Suppressor macrophage (primary cell): ENCODE results near the gene ADAT3.

Source experiments
- DNase-seq, 4 experiments: peaks; one replicate each; pipeline ENCODE4 v3.0.0-alpha.2; 2020 to 2022

ADAT3 gene

GRCh38 chr19:1914826-1915341, 9.7 kb downstream of the ADAT3 start:
- no peak for DNase-seq

GRCh38 chr19:1917146-1917545, 11.9 kb downstream of the ADAT3 start:
- DNase-seq: peak; percentile 35 to 46 (median 42)

DNA sequence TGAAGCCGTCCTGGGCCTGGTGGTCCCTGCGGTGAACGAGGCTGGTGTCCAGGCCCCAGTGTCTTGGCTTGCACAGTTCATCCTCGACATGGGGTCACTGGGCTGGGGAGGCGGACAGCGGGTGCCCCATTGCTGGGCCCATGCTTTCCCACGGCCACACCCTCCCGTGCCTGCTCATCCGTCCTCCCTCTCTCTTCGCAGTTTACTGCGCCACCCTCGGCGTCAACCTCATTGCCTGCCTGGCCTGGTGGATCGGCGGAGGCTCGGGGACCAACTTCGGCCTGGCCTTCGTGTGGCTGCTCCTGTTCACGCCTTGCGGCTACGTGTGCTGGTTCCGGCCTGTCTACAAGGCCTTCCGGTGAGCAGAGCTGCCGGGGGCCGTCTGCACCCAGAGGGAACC, 12.7 kb downstream of the ADAT3 start:
- no peak for DNase-seq

- no peak for DNase-seq
These were observed 13.8 kb downstream of the ADAT3 start for GRCh38 chr19:1918975-1919374.

DNA sequence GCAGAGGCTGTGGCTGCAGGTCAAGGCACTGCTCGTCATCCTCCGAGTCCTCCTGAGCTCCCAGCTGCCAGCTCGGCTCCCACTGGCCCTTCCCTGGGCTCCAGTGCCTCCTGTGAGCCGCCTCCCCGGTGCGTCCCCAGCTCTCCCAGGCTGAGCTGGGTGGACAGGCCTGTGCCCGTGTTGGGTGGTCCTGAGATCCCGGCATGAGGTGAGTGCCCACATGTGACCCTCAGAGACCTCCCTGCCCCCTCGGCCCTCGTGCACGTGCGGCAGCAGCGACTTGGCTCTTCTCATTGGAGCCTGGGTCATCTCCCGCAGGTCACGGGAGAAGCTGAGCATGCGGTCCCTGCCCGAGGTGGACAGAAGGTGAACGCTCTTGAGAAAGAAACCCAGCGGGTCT, 15.4 kb downstream of the ADAT3 start:
- DNase-seq: no peak

DNA sequence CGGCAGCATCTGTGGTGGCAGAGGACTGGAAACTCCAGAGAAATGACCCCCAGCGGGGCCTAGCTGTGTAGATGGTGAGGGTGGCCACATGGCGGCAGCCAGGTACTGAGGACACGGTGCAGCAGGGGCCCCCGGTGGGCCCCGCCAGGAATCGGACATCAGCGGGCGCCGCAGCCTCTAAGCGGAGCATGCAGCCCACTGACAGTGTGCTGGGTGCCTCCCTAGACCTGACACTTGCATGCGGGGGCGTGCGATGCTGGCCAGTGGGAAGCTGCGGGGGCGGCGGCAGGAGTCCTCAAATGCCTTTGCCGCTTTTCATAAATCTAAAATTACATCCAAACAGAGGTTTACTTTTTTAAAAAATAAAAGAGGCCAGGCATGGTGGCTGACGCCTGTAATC, 16.1 kb downstream of the ADAT3 start:
- no peak for DNase-seq

DNA sequence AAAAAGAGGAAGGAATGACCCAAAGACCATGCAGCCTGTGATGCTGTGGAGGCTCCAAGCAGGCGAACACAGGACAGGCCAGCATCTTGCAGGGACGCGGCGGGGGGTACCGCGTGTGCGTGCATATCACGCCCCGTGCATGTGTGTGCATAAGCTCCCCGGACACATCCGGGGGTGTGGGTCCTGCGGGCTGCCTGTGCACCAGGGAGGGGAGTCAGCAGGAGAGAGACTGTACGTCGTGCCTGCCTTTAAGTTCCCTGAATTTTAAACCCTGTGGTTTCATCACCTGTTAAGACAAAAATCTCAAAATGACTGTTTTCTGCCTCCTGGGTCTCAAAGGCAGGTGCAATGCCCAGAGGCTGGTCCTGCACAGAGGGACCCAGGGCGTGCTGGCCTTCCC, 16.6 kb downstream of the ADAT3 start:
- no peak for DNase-seq

DNA sequence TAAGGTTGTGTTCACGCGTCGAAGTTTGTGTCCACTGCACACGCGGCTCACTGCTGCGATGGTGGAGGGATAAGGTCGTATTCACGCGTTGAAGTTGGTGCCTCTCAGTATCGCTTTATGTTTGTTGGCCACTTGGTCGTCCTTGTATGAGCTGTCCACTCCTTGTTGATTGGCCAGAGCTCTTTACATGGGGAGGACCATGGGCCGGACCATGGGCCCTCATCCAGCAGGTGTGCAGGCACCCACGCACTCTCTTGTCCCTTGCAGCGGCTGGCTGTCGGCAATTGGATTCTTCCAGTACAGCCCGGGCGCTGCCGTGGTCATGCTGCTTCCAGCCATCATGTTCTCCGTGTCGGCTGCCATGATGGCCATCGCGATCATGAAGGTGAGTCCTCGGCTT, 17.6 kb downstream of the ADAT3 start:
- no peak for DNase-seq

GRCh38 chr19:1923319-1923718, 18.1 kb downstream of the ADAT3 start:
- peak; percentile 56 to 80 (median 74) for DNase-seq

GRCh38 chr19:1924320-1924961, 19.2 kb downstream of the ADAT3 start:
- no peak for DNase-seq

- no peak for DNase-seq
These were observed 20.3 kb downstream of the ADAT3 start for GRCh38 chr19:1925544-1925943.

GRCh38 chr19:1929021-1929742, 24.0 kb downstream of the ADAT3 start:
- peak; percentile 88 to 95 (median 94) for DNase-seq

DNA sequence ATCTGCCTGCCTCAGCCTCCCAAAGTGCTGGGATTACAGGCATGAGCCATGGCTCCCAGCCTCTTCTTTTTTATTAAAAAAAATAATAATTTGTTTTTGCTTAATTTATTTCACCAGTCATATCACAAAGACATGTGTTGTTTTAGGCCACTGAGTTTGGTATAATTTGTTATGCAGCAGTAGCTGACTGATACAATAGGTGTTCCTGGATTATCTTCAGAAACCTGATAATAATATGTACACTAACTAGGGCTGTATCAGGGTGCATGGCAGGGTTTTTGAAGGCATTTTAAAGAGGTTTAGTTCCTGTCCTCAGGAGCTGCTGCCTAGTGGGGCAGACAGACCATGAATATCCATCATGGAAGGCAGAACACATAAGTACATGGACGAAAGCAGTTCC, 26.2 kb downstream of the ADAT3 start:
- DNase-seq: no peak

DNA sequence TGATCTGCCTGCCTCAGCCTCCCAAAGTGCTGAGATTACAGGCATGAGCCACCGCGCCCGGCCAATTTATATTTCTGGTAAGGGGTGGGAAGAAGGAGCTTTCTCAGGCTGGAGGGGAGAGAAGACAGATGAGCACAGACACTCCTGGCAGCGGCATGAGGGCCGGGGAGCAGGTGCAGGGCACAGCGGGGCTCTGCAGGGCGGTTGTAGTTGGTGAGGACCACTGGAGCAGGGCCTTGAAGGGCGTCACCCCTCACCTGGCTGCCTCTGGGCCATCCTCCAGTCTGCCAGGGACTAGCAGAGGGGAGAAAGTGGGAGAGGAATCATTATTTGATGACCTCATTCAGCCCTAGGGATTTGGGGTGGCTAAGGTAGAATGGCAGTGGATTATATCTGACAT, 27.2 kb downstream of the ADAT3 start:
- no peak for DNase-seq

DNA sequence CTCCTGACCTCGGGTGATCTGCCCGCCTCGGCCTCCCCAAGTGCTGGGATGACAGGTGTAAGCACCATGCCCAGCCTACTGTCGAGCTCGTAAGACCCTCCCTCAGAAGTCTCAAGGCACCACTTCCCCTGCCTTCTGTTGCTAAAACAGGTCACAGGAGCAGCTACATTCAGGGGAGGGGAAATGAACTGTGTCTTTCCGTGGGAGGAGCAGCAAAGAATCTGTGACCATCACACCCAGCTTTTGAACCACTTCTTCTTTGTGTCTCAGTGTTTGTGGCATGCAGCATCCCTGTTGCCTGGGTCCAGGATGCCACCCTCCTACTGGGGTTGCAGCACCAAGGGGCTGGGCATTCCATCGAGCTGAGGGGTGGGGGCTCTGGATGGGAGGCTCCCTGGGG, 28.0 kb downstream of the ADAT3 start:
- peak; percentile 41 to 71 (median 65) for DNase-seq

DNA sequence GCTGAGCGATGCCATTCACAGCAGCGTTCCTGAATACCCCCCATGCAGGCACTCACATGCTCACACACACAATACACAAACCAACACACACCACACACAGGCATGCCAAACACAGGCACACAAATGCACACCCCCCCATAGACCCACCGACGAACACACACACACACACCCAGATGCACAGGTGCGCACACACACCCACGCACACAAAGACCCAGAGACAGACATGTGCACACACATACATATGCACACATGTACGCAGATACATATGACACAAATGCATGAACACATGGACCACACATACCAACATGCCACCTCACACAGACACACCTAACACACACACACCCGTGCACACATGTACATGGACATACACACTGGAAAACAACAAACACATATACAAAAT, 28.7 kb downstream of the ADAT3 start:
- DNase-seq: no peak

GRCh38 chr19:1935484-1936208, 30.4 kb downstream of the ADAT3 start:
- peak; percentile 39 to 65 (median 65) for DNase-seq

GRCh38 chr19:1936430-1936829, 31.2 kb downstream of the ADAT3 start:
- no peak for DNase-seq

DNA sequence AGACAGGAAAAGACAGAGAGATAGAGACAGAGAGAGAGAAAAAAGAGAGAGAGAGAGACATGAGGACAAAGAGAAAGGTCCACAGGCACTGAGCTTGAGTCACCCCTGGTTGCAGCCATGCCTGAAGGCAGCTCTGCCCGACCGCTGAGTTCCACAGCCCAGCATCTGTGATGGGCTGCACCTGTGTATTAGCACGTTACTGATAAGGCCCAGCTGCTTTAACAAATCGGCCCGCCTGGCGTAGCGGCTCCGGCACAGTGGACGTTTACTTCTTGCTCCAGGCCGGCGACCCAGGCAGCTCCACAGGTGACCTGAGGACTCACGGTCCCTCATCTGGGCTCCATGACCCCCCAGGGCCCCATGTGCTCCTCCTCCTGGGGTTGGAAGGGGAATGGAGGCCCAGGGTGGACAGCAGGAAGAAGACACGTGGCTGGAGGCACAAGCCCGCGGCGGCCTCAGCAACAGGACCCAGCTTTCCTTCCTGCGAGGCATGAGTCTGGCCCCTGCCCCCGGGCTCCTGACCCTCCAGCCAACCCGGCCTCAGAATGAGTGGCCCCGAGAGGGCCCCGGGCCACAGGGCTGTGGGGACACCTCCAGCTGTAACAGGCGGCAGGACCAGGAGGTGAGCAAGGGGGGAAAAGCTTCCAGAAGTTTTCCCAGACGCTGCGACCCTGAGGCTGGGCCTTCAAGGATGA, 31.9 kb downstream of the ADAT3 start:
- no peak for DNase-seq

DNA sequence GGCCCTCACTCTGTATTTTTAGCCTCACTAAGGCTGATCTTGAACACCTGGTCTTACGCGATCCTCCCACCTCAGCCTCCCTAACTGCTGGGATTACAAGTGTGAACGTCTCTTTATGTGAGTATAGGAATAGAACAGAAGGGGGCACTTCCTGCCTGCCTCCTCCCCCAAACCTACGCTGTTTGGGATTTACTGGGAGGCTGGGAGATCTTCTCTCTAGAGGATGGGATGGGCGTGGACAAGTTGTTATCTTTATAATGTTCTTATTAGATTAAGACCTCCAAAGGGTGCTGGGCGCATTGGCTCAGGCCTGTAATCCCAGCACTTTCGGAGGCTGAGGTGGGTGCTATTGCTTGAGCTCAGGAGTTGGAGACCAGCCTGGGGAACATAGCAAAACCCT, 32.9 kb downstream of the ADAT3 start:
- no peak for DNase-seq

- DNase-seq: no peak
These were observed 36.2 kb downstream of the ADAT3 start, which contains the start of gene CSNK1G2 for GRCh38 chr19:1941146-1942077. Gene CSNK1G2 (plus strand): TSS chr19:1941172. CDS start chr19:1969773, 28,601 bp downstream.
